IPS-15b (cell line): ENCODE data around the gene CCDC194.

Experiments used
- H3K27me3 ChIP-seq: one replicate; pipeline ENCODE4 v1.6.1; 2013; ENCODE audit warnings: low read length; ENCODE audit not compliant: control insufficient read depth, insufficient read depth
- H3K36me3 ChIP-seq: one replicate; pipeline ENCODE4 v1.6.1; 2013; ENCODE audit warnings: low read length; ENCODE audit not compliant: control insufficient read depth, insufficient read depth
- H3K4me1 ChIP-seq: one replicate; pipeline ENCODE4 v1.6.1; 2013; ENCODE audit warnings: mild to moderate bottlenecking, low read length; ENCODE audit not compliant: control insufficient read depth, insufficient read depth
- H3K4me3 ChIP-seq: one replicate; pipeline ENCODE4 v1.5.1; 2013; ENCODE audit warnings: low read depth, low read length
- H3K9ac ChIP-seq: one replicate; pipeline ENCODE4 v1.6.1; 2013; ENCODE audit warnings: low read depth, mild to moderate bottlenecking, low read length
- H3K9me3 ChIP-seq: one replicate; pipeline ENCODE4 v1.6.1; 2013; ENCODE audit warnings: mild to moderate bottlenecking, low read length; ENCODE audit not compliant: control insufficient read depth, insufficient read depth

CCDC194 gene

GRCh38 chr19:17404015-17404414 lies 10.0 kb upstream of the CCDC194 start:
- Histone ChIP-seq H3K9me3 (no peaks in the 10 kb centered on the region), H3K4me3 (peak overlapping the region; percentile 68), H3K36me3 (peaks cover 12% of the 10 kb centered on the region), H3K4me1 (peaks cover 3% of the 10 kb centered on the region), H3K27me3 (no peaks in the 10 kb centered on the region), H3K9ac (peak overlapping the region; percentile 87)

GRCh38 chr19:17402982-17403855 lies 9.2 kb upstream of the CCDC194 start:
- H3K4me3 ChIP-seq, result peak overlapping the region; percentile 68
- H3K9me3 ChIP-seq, result no peaks in the 10 kb centered on the region
- no peaks in the 10 kb centered on the region for H3K27me3 ChIP-seq
- peaks cover 13% of the 10 kb centered on the region for H3K36me3 ChIP-seq
- H3K9ac ChIP-seq, result no peak overlapping the region
- peaks cover 3% of the 10 kb centered on the region for H3K4me1 ChIP-seq

- Histone ChIP-seq H3K4me1 (peaks cover 3% of the 10 kb centered on the region), H3K4me3 (no peak overlapping the region), H3K36me3 (peaks cover 13% of the 10 kb centered on the region), H3K9me3 (no peaks in the 10 kb centered on the region), H3K27me3 (no peaks in the 10 kb centered on the region), H3K9ac (no peak overlapping the region)
Observed at GRCh38 chr19:17401628-17402027, 7.6 kb upstream of the CCDC194 start.

- no peaks in the 10 kb centered on the region for H3K9me3 ChIP-seq
- peaks cover 3% of the 10 kb centered on the region for H3K4me1 ChIP-seq
- H3K27me3 ChIP-seq, result no peaks in the 10 kb centered on the region
- H3K4me3 ChIP-seq, result no peak overlapping the region
- H3K36me3 ChIP-seq, result peaks cover 13% of the 10 kb centered on the region
- H3K9ac ChIP-seq, result no peak overlapping the region
Observed at GRCh38 chr19:17398902-17399527, 5.0 kb upstream of the CCDC194 start.

GRCh38 chr19:17394891-17395415 lies 957 bp upstream of the CCDC194 start:
- peak overlapping the region; percentile 8 for H3K9ac ChIP-seq
- no peak overlapping the region for H3K4me3 ChIP-seq
- peaks cover 3% of the 10 kb centered on the region for H3K4me1 ChIP-seq
- H3K9me3 ChIP-seq, result no peaks in the 10 kb centered on the region
- H3K36me3 ChIP-seq, result peaks cover 2% of the 10 kb centered on the region
- peaks cover 3% of the 10 kb centered on the region for H3K27me3 ChIP-seq

- peaks cover 8% of the 10 kb centered on the region for H3K27me3 ChIP-seq
- H3K4me1 ChIP-seq, result peaks cover 3% of the 10 kb centered on the region
- H3K9me3 ChIP-seq, result no peaks in the 10 kb centered on the region
- no peak overlapping the region for H3K9ac ChIP-seq
- no peaks in the 10 kb centered on the region for H3K36me3 ChIP-seq
- H3K4me3 ChIP-seq, result no peak overlapping the region
Observed at GRCh38 chr19:17393002-17393401, 994 bp downstream of the CCDC194 start.

GRCh38 chr19:17391371-17392151 lies 2.4 kb downstream of the CCDC194 start:
- H3K4me1 ChIP-seq, result peaks cover 3% of the 10 kb centered on the region

GRCh38 chr19:17390665-17391370 lies 3.2 kb downstream of the CCDC194 start:
- Histone ChIP-seq H3K9ac (peak overlapping the region; percentile 60), H3K9me3 (no peaks in the 10 kb centered on the region), H3K4me1 (peaks cover 3% of the 10 kb centered on the region), H3K36me3 (no peaks in the 10 kb centered on the region), H3K4me3 (peak overlapping the region; percentile 51), H3K27me3 (peaks cover 8% of the 10 kb centered on the region)

More at GRCh38 chr19:17391371-17392151, 2.4 kb downstream of the CCDC194 start:
- H3K27me3 ChIP-seq, result peaks cover 8% of the 10 kb centered on the region
- no peaks in the 10 kb centered on the region for H3K36me3 ChIP-seq
- H3K9me3 ChIP-seq, result no peaks in the 10 kb centered on the region
- H3K4me3 ChIP-seq, result peak overlapping the region; percentile 51
- no peak overlapping the region for H3K9ac ChIP-seq

GRCh38 chr19:17389957-17390664 lies 3.9 kb downstream of the CCDC194 start:
- Histone ChIP-seq H3K36me3 (no peaks in the 10 kb centered on the region), H3K9me3 (no peaks in the 10 kb centered on the region), H3K4me3 (peak overlapping the region; percentile 51), H3K27me3 (peaks cover 8% of the 10 kb centered on the region), H3K9ac (peak overlapping the region; percentile 60), H3K4me1 (no peaks in the 10 kb centered on the region)

GRCh38 chr19:17389288-17389687 lies 4.7 kb downstream of the CCDC194 start:
- no peak overlapping the region for H3K4me3 ChIP-seq
- H3K9ac ChIP-seq, result no peak overlapping the region
- H3K36me3 ChIP-seq, result no peaks in the 10 kb centered on the region
- no peaks in the 10 kb centered on the region for H3K4me1 ChIP-seq
- H3K27me3 ChIP-seq, result peaks cover 8% of the 10 kb centered on the region
- no peaks in the 10 kb centered on the region for H3K9me3 ChIP-seq
